Motor neuron (in vitro differentiated cells): Measurements from ENCODE around the gene ADGRL2. TPM values are rescaled to one million over a fixed set of nuclear protein-coding genes. Genes with fewer than 3 reads are reported as not detected.

ENCODE experiments used
- ATAC-seq, 8 experiments: fragments of 200-7000 bp; cut with Tn5 transposase; replicated peaks in 6 of 8; 2 replicates each; pipeline ENCODE4 v1.8.0; 2021; ENCODE audit warnings: mild to moderate bottlenecking in 8 of 8, moderate library complexity in 8 of 8
- H3K27ac ChIP-seq, 2 donors: fragments of 250-450 bp; sonication (Bioruptor Pico); 2 replicates each; pipeline ENCODE4 v1.9.0; 2021; ENCODE audit warnings: antibody characterized with exemption in 2 of 2, mild to moderate bottlenecking in 2 of 2, moderate library complexity in 1 of 2
- H3K4me1 ChIP-seq, 2 donors: fragments of 250-450 bp; sonication (Bioruptor Pico); replicated peaks in 1 of 2; 2 replicates each; pipeline ENCODE4 v1.6.1; 2021; ENCODE audit warnings: antibody characterized with exemption in 2 of 2, mild to moderate bottlenecking in 2 of 2, moderate library complexity in 1 of 2
- H3K4me3 ChIP-seq, 5 donors: fragments of 250-450 bp; sonication (Bioruptor Pico); 2 replicates each; pipeline ENCODE4 v1.9.0; 2021; ENCODE audit warnings: antibody characterized with exemption in 5 of 5, mild to moderate bottlenecking in 5 of 5, moderate library complexity in 4 of 5
- WGBS, 10 experiments: fragments of 450-650 bp; shearing (Covaris generic); methylation state at CpG; one replicate each; pipeline ENCODE4 v1.0.0; 2022; 5-methylcytosine and 5-hydroxymethylcytosine counted together
- in situ Hi-C, 9 experiments: fragments of 400-800 bp; cut with MboI; loops; one replicate each; pipeline ENCODE4 v1.15.0; 2021; ENCODE audit warnings: low sequenced_read_pairs in 9 of 9, low pct_unique_long_range_greater_than_20kb in 2 of 9; ENCODE audit not compliant: unreplicated experiment in 9 of 9
- total RNA-seq, 8 experiments: library from RNA; unstranded; fragments of 300-600 nt; gene quantifications; 2 replicates each; pipeline versions ENCODE4 v1.2.3 to v1.2.4, GENCODE V29; 2022

Gene ADGRL2
- 100 to 1,000 TPM in 3 of 8 experiments, 10 to 100 TPM in 5; 10.4 to 255 (median 94.3) TPM for total RNA-seq

GRCh38 chr1:81800695-81801650 is at the start of gene ADGRL2:
TSS of gene ADGRL2 (plus strand) at chr1:81800934. CDS start at chr1:81836985, 36,051 bp downstream.
- H3K4me1 ChIP-seq = peaks cover 0 to 13% of the 10 kb centered on the region in 2 donors
- H3K27ac ChIP-seq = peak within 1 kb of the TSS; percentile 79 to 89
- H3K4me3 ChIP-seq = peak within 1 kb of the TSS; percentile 77 to 86 (median 80)
- peak; percentile 65 to 76 (median 69) for ATAC-seq
- WGBS, 10 experiments = 0 to 1% (median 0%) methylated on average over 4 to 24 of the region's 81 CpGs; no CpG with 5 or more reads in 7 of the 10 experiments
- in situ Hi-C loops = no loop called here

DNA sequence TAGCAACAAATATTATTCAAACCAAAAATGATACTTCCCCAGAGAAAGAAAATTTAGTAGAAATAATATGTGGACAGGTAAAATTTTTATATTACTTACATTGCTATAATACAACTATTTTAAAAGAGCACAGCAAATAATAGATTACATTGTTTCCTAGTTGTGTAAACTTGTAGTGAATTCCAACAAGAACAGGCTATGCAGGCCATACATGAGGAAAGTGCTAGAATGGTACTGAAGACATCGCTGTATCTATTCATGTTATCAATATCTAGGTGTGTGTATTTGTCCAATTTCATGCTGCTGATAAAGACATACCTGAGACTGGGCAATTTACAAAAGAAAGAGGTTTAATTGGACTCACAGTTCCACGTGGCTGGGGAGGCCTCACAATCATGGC is 47.9 kb upstream of the ADGRL2 start:
- in situ Hi-C loops = no loop called here
- ATAC-seq = no peak
- 20 to 86% (median 73%) methylated on average over 1 to 2 of the region's 2 CpGs; no CpG with 5 or more reads in 3 of the 10 experiments for WGBS, 10 experiments
- Histone ChIP-seq H3K4me3 (no peak overlapping the region), H3K4me1 (no peaks in the 10 kb centered on the region), H3K27ac (no peak overlapping the region)

DNA sequence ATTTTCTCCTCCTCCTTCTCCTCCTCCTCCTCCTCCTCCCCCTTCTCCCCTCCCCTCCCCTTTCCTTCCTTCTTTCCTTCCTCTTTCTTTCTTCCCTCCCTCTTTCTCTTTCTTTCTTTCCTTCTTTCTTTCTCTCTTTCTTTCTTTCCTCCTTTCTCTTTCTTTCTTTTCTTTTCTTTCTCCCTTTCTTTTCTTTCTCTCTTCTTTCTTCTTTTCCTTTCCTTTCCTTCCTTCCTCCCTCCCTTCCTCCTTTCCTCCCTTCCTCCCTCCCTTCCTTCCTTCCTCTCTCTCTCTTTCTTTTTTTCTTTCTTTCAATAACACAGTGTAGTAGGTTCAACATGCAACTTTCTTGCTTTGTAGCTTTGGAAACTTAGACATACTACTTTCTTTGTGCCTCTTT is 46.3 kb upstream of the ADGRL2 start:
- H3K4me3 ChIP-seq = no peak overlapping the region
- in situ Hi-C loops = no loop called here
- H3K4me1 ChIP-seq = no peaks in the 10 kb centered on the region
- H3K27ac ChIP-seq = no peak overlapping the region
- ATAC-seq = no peak

DNA sequence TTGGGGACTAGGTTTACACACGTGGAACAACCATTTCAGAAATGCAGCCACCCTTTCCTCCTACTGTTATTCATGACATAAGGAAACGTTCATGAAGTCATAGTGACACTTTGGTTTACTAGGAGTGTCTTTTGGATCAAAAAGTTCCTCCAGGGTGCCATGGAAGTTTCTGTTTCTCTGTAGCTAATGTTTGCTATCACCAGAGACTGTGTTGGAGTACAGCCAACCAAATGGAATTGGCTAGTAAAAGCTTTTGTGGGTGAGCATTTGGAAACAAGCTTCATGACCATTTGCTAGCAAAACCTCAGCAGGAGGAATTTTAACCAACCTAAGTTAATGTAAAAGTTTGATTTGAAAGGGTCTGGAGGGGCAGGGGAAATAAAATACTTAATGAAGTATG is 43.9 kb upstream of the ADGRL2 start:
- in situ Hi-C loops = no loop called here
- Histone ChIP-seq H3K4me3 (no peak overlapping the region), H3K4me1 (no peaks in the 10 kb centered on the region), H3K27ac (no peak overlapping the region)
- peak in 1 of 8 experiments; percentile 42 for ATAC-seq
- 23 to 83% (median 76%) methylated on average over 1 to 2 of the region's 2 CpGs; no CpG with 5 or more reads in 1 of the 10 experiments for WGBS, 10 experiments

- H3K4me3 ChIP-seq = no peak overlapping the region
- ATAC-seq = no peak
- no peaks in the 10 kb centered on the region for H3K4me1 ChIP-seq
- 8 to 94% (median 85%) methylated on average over 1 to 8 of the region's 8 CpGs for WGBS, 10 experiments
- no peak overlapping the region for H3K27ac ChIP-seq
- in situ Hi-C loops = no loop called here
These were observed 43.2 kb upstream of the ADGRL2 start for GRCh38 chr1:81757398-81758020.

GRCh38 chr1:81758181-81758580 is 42.6 kb upstream of the ADGRL2 start:
- WGBS, 10 experiments = 75 to 100% (median 100%) methylated on average over 1 to 2 of the region's 2 CpGs; no CpG with 5 or more reads in 1 of the 10 experiments
- no peak overlapping the region for H3K27ac ChIP-seq
- in situ Hi-C loops = no loop called here
- H3K4me3 ChIP-seq = no peak overlapping the region
- H3K4me1 ChIP-seq = no peaks in the 10 kb centered on the region
- peak in 1 of 8 experiments; percentile 38 for ATAC-seq

- no peak overlapping the region for H3K27ac ChIP-seq
- H3K4me1 ChIP-seq = no peaks in the 10 kb centered on the region
- H3K4me3 ChIP-seq = no peak overlapping the region
- ATAC-seq = no peak
- in situ Hi-C loops = no loop called here
- WGBS, 10 experiments = 0 to 43% (median 6%) methylated on average over 1 of the region's 1 CpG
These were observed 40.1 kb upstream of the ADGRL2 start for GRCh38 chr1:81760477-81761097.

DNA sequence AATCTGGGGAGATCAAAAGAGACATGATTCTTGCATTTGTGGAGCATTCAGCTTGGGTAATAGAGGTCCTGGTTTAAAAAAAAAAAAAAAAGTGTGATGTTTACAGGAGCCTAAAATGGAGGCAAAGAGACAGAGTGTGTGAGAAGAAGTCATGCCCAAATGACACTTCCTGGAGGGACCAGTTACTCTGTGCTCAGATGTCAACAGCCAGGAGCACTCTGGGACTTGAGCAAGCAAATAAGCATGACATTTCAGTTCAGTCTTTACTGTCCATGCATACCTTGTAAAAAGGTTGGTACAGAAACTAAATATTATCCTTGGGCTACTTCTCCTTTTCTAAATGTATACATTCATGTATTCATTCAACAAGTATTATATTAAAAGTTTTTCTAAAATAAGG is 25.2 kb upstream of the ADGRL2 start:
- in situ Hi-C loops = loop anchor here in 2 of 9 experiments (25.0 kb wide), 1 partner anchor 463 kb away; no protein-coding TSS in a partner anchor
- no peak for ATAC-seq
- H3K4me3 ChIP-seq = no peak overlapping the region
- no peak overlapping the region for H3K27ac ChIP-seq
- H3K4me1 ChIP-seq = no peaks in the 10 kb centered on the region

DNA sequence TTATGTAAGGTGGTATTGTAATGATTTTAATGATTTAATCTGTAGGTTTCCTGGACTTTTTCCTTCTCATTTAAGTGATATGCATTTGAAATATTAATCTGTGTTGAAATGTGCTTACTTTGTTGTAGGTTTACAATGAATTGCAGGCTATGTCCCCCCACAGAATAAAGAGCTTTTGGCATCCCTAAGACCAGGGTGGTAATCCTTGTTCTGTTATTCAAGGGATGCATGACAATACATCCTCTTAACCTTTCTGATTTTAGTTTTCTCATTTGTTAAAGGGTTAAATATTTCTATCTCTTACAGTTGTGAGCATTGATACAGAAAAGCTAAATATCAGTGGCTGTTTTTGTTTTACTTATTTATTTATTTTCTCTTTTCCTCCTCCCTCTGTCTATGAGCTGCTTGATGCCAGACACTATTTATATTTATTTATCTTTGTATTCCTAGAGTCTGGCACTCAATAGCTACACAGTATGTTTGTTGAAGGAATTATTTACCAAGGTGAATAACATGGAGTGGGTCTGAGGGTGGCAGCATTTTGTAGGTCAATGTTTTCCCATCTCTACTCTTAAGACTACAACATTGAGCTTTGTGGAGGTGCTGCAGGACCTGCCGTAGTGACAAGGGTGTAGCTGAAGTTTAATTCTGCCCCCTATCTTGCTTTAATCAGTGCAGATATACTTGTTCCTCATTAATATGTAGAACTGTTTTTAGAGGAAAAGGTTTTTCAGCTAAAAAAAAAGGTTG is 19.9 kb upstream of the ADGRL2 start:
- Histone ChIP-seq H3K4me3 (no peak overlapping the region), H3K27ac (no peak overlapping the region), H3K4me1 (no peaks in the 10 kb centered on the region)
- WGBS, 10 experiments = 78 to 100% (median 100%) methylated on average over 1 of the region's 1 CpG; no CpG with 5 or more reads in 2 of the 10 experiments
- in situ Hi-C loops = loop anchor here in 2 of 9 experiments (25.0 kb wide), 1 partner anchor 469 kb away; no protein-coding TSS in a partner anchor
- peak in 1 of 8 experiments; percentile 33 for ATAC-seq

- no peak overlapping the region for H3K4me3 ChIP-seq
- WGBS, 10 experiments = 0 to 100% (median 74%) methylated on average over 1 to 2 of the region's 2 CpGs; no CpG with 5 or more reads in 1 of the 10 experiments
- no peaks in the 10 kb centered on the region for H3K4me1 ChIP-seq
- no peak overlapping the region for H3K27ac ChIP-seq
- in situ Hi-C loops = loop anchor here in 2 of 9 experiments (25.0 kb wide), 1 partner anchor 469 kb away; no protein-coding TSS in a partner anchor
- ATAC-seq = no peak
These were observed 19.0 kb upstream of the ADGRL2 start for GRCh38 chr1:81781749-81782148.

DNA sequence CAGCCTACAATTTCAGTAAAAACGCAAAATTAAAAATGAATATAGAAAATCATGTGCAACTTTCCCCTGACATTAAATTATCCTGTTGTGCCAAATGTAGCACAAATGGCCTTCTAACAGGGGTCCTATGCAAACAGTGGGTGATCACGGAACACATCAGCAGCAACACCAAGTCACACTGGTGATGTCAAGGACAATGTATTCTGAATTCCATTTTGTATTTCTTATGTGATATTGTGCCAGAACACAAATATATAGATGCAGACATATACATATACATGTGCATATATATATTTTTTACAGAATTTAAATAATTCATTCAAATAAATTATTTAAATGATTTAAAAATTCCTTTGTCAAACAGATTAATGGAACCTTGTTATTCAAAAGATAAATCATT is 8.6 kb upstream of the ADGRL2 start:
- Histone ChIP-seq H3K4me3 (no peak overlapping the region), H3K27ac (no peak overlapping the region), H3K4me1 (no peaks in the 10 kb centered on the region)
- in situ Hi-C loops = loop anchor here in 2 of 9 experiments (25.0 kb wide), 1 partner anchor 480 kb away; no protein-coding TSS in a partner anchor
- ATAC-seq = peak in 2 of 8 experiments; percentile 57 to 59
- WGBS, 10 experiments = 37 to 100% (median 87%) methylated on average over 1 to 2 of the region's 2 CpGs

DNA sequence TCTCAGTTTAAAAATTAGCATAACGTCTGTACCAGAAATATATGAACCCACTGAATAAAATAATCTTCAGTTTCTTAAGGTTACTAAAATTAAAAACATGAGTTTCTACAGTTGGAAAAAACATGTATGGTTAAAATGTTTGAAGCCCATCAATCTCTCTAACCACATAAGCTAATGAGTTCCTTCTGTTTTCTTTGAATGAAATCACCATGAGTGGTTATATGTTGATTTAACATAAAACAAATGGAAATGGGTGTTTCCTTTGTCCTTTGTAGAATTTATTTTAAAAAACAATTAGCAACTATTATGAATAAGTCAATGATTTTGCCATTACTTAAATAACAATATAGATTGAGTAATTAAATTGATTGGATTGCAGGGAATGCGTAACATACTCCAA is 3.0 kb upstream of the ADGRL2 start:
- in situ Hi-C loops = loop anchor here in 2 of 9 experiments (25.0 kb wide), 1 partner anchor 485 kb away; no protein-coding TSS in a partner anchor
- Histone ChIP-seq H3K27ac (no peak overlapping the region), H3K4me3 (no peak overlapping the region), H3K4me1 (no peaks in the 10 kb centered on the region)
- 8 to 100% (median 89%) methylated on average over 1 to 2 of the region's 2 CpGs; no CpG with 5 or more reads in 1 of the 10 experiments for WGBS, 10 experiments
- ATAC-seq = no peak
